Measurements from ENCODE around the gene LRP10. TPM values are rescaled to one million over a fixed set of nuclear protein-coding genes. Genes with fewer than 3 reads are reported as not detected.

LRP10 gene
- total RNA-seq, 2 donors from 2014 or later = 124 to 150 TPM

DNA sequence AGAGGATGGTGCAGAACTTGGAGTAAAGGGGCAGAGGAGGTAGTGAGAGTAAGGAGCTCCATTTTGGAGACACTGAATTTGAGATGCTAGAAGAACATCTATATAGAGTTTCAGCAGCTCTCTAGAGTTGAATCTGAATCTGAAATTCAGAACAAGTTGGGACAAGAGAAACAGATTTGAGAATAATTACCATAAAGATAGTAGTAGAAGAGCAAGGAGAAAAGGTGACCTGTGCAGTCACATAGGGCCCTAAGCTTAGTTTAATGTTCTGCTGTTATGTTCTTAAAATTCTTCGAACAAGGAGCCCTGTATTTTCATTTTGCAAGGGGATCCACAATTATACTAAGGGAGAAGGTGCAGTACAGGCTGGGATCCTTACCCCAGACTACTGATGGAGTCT, 18.9 kb downstream of the LRP10 start:
- no peaks in the 10 kb centered on the region for H3K27me3 ChIP-seq (replicated peaks; ENCODE audit: insufficient read depth)
- H3K4me1 ChIP-seq (replicated peaks) = no peaks in the 10 kb centered on the region
- H3K27ac ChIP-seq = no peak overlapping the region
- H3K4me3 ChIP-seq = no peak overlapping the region
- no peaks in the 10 kb centered on the region for H3K9me3 ChIP-seq
- 83% methylated on average over 1 of the region's 1 CpG for WGBS
- H3K36me3 ChIP-seq = no peaks in the 10 kb centered on the region
- no peak for DNase-seq (ENCODE audit: low spot score)
- intact Hi-C loops (cut with DNase I) = no loop called here
- no peak for TF ChIP-seq POLR2AphosphoS5 (IDR thresholded peaks at IDR 0.05)
- TF ChIP-seq, protein P1, sequence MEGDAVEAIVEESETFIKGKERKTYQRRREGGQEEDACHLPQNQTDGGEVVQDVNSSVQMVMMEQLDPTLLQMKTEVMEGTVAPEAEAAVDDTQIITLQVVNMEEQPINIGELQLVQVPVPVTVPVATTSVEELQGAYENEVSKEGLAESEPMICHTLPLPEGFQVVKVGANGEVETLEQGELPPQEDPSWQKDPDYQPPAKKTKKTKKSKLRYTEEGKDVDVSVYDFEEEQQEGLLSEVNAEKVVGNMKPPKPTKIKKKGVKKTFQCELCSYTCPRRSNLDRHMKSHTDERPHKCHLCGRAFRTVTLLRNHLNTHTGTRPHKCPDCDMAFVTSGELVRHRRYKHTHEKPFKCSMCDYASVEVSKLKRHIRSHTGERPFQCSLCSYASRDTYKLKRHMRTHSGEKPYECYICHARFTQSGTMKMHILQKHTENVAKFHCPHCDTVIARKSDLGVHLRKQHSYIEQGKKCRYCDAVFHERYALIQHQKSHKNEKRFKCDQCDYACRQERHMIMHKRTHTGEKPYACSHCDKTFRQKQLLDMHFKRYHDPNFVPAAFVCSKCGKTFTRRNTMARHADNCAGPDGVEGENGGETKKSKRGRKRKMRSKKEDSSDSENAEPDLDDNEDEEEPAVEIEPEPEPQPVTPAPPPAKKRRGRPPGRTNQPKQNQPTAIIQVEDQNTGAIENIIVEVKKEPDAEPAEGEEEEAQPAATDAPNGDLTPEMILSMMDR (IDR thresholded peaks at IDR 0.05) = no peak
- no peak for TF ChIP-seq POLR2A (IDR thresholded peaks at IDR 0.05)

DNA sequence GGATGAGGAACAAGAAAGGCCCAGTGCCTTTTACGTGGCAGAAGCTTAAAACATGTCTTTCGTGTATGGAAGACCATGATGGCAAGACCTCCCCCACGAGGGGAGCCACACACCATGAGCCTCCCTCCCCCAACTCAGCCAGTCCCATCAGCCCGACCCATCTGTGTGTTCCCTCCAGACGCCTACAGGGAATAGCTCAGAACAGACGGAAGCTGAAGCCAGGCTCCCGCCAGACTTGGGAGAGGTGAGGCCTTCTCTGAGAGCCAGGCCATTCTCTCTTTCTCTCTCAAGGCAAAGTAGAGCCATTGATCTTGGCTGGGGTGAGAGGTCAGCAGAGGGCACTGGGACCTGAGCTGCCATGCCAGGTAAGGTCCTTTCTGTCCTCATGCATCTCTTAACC, 20.9 kb downstream of the LRP10 start:
- Histone ChIP-seq H3K9me3 (no peaks in the 10 kb centered on the region), H3K27me3 (replicated peaks; ENCODE audit: insufficient read depth) (no peaks in the 10 kb centered on the region), H3K4me3 (no peak overlapping the region), H3K36me3 (no peaks in the 10 kb centered on the region), H3K4me1 (replicated peaks) (no peaks in the 10 kb centered on the region), H3K27ac (no peak overlapping the region)
- DNase-seq (ENCODE audit: low spot score) = no peak
- TF ChIP-seq, protein P1 (IDR thresholded peaks at IDR 0.05) = no peak
- no peak for TF ChIP-seq POLR2A (IDR thresholded peaks at IDR 0.05)
- no peak for TF ChIP-seq POLR2AphosphoS5 (IDR thresholded peaks at IDR 0.05)
- 78% methylated on average over 7 of the region's 7 CpGs for WGBS
- intact Hi-C loops (cut with DNase I) = no loop called here

DNA sequence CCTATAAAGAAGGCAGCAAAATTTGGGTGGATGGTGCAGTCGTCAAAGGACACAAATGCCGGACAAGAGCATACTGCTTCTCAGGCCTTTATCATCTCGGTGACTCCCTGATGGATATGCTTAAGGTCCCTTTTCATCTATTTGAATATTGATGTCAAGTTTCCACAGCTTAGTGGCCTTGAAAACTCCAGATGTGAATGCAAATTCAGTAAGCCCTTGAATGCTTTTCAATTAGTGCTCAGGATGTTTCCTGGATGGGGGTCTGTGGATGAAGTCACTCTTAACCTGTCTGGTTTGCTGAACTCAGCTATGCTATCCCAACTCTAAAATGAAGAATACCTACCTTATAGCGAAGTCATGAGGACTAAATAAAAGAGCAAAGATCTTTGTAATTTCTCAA, 22.2 kb downstream of the LRP10 start:
- no peak for DNase-seq (ENCODE audit: low spot score)
- Histone ChIP-seq H3K4me3 (no peak overlapping the region), H3K4me1 (replicated peaks) (no peaks in the 10 kb centered on the region), H3K27ac (no peak overlapping the region), H3K36me3 (no peaks in the 10 kb centered on the region), H3K27me3 (replicated peaks; ENCODE audit: insufficient read depth) (no peaks in the 10 kb centered on the region), H3K9me3 (no peaks in the 10 kb centered on the region)
- intact Hi-C loops (cut with DNase I) = no loop called here
- no peak for TF ChIP-seq POLR2AphosphoS5 (IDR thresholded peaks at IDR 0.05)
- TF ChIP-seq, protein P1 (IDR thresholded peaks at IDR 0.05) = no peak
- no peak for TF ChIP-seq POLR2A (IDR thresholded peaks at IDR 0.05)
- 93% methylated on average over 4 of the region's 4 CpGs for WGBS

DNA sequence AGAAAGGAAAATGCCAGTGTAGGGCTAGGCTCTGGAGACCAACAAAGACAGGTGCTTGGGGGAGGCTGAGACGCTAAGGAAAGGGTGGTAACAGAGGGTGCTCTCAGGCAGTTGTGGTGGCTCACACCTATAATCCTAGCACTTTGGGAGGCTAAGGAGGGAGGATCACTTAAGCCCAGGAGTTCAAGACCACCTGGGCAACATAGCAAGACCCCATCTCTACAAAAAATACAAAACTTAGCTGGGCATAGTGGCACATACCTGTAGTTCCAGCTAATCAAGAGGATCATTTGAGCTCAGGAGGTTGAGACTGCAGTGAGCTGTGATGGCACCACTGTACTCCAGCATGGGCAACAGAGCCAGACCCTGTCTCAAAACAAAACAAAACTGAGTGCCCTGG, 23.9 kb downstream of the LRP10 start:
- TF ChIP-seq, protein P1 (IDR thresholded peaks at IDR 0.05) = no peak
- TF ChIP-seq POLR2AphosphoS5 (IDR thresholded peaks at IDR 0.05) (no peak), POLR2A (IDR thresholded peaks at IDR 0.05) (no peak)
- 100% methylated on average over 1 of the region's 1 CpG for WGBS
- H3K36me3 ChIP-seq = no peaks in the 10 kb centered on the region
- H3K4me3 ChIP-seq = no peak overlapping the region
- no peak for DNase-seq (ENCODE audit: low spot score)
- no peaks in the 10 kb centered on the region for H3K9me3 ChIP-seq
- no peak overlapping the region for H3K27ac ChIP-seq
- no peaks in the 10 kb centered on the region for H3K27me3 ChIP-seq (replicated peaks; ENCODE audit: insufficient read depth)
- no peaks in the 10 kb centered on the region for H3K4me1 ChIP-seq (replicated peaks)
- intact Hi-C loops (cut with DNase I) = no loop called here

DNA sequence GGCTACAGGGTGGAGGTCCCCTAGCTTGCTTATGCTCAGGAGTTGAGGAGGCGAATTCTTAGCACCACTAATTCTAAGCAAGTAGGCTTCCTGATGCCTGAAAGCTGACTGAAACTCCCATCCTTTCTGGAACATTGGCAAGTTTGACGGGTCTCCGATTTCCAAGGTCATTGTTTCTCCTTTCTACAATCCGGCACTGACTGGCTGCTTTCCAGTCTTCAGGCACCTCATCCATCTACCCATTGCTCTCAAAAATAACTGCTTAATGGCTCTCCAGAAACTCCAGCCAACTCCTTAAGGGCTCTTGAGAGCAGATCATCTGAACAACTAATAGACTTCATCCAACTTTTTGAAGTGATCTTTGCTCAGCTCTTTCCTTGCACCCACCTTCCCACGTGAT, 24.8 kb downstream of the LRP10 start:
- intact Hi-C loops (cut with DNase I) = no loop called here
- no peak overlapping the region for H3K27ac ChIP-seq

More for the DNA sequence above, 24.8 kb downstream of the LRP10 start:
- TF ChIP-seq, protein P1 (IDR thresholded peaks at IDR 0.05) = no peak
- TF ChIP-seq POLR2AphosphoS5 (IDR thresholded peaks at IDR 0.05) = no peak
- no peak for TF ChIP-seq POLR2A (IDR thresholded peaks at IDR 0.05)
- H3K36me3 ChIP-seq = peaks cover 6% of the 10 kb centered on the region in 2 donors
- H3K9me3 ChIP-seq = no peaks in the 10 kb centered on the region
- no peak for DNase-seq (ENCODE audit: low spot score)
- H3K27me3 ChIP-seq (replicated peaks; ENCODE audit: insufficient read depth) = no peaks in the 10 kb centered on the region
- 51% methylated on average over 5 of the region's 5 CpGs for WGBS
- H3K4me3 ChIP-seq = no peak overlapping the region
- no peaks in the 10 kb centered on the region for H3K4me1 ChIP-seq (replicated peaks)

Measured in prostate gland (tissue), 2 donors.